ENCODE measurements around the gene SLC24A4. TPM values are rescaled to one million over a fixed set of nuclear protein-coding genes. Genes with fewer than 3 reads are reported as not detected.
A peak's percentile ranks its signal among the peaks of the same experiment; 100 is the strongest.
"Not testable (repeated sequence)": the region's sequence is repeated elsewhere in the genome, so short reads cannot be mapped to it uniquely, and the experiment has no call there.

The SLC24A4 gene
- total RNA-seq, 1 donor from 2014 or later: 0.52 TPM

DNA sequence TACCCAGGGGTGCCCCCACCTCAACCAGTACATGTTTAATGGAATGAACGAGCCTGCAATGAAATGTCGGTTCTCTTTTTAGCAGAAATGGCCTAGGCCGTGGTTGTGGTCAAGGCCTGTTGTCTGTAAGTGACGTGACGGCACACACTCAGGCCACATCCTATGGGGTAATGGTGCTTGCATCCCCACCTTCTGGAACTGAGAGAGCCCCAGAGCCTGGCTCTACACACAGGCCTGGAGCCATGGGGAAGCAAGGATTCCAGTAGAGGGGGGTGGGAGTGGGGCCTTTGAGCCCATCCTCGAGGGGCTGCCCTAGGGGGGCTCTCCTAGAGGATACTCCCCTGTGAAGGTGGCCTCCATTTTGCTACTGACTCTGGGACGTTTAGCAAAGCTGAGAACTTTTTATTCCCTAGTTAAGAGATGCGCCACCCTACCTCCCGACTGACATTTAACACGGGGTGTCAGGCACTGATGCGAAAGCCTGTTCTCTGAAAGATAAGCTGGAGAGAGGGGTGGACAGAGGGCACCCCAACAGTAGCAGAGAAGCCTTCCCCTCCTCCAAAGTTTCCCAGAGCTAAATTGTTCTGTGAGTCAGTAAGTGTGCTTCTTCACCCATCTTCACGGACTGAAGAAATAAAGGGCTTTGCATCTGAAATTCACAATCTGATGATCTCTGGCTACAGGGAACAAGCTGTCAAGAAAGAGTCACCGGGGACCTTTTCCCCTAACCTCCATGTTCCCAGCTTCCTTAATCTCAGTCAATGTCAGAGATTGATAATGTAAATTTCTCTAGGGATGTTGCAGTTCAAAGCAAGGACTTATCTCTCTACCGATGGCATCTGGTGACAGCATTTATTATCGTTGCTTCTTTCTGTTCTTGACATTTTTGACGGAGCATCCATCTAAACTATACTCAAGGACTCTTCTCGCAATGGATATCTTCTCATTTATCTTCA is 197.4 kb downstream of the SLC24A4 start:
- no peak for DNase-seq
- intact Hi-C loops (cut with micrococcal nuclease): no loop called here
- peak; percentile 14 for ATAC-seq

DNA sequence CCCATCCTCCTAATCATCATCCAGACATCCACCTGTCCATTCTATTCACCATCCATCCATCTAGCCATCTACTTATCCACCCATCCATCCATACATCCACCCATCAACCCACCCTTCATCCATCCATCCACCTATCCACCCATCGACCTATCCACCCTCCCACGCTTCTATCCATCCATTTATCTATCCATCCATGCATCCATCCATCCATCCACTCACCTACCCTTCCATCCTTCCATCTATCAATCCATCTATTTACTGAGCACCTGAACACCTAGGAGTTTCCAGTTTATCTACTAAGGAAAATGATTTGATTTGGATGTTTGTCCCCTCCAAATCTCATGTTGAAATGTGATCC is 198.1 kb downstream of the SLC24A4 start:
- DNase-seq (no peak), ATAC-seq (no peak)
- intact Hi-C loops (cut with micrococcal nuclease): no loop called here

DNA sequence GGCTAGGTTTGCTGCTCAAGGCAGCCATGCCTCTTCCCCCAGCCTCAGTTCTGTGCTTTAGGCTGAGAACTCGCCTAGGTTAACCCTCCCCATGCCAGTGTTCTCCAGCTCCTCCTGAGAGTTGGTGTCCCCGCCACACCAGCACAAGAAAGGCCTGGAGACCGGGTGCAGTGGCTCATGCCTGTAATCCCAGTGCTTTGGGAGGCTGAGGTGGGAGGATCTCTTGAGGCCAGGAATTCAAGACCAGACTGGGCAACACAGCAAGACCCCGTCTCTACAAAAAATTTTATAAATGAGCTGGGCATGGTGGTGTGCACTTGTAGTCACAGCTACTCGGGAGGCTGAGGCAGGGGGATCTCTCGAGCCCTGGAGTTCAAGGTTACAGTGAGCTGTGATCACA is 200.8 kb downstream of the SLC24A4 start:
- ATAC-seq (no peak), DNase-seq (no peak)
- intact Hi-C loops (cut with micrococcal nuclease): no loop called here

DNA sequence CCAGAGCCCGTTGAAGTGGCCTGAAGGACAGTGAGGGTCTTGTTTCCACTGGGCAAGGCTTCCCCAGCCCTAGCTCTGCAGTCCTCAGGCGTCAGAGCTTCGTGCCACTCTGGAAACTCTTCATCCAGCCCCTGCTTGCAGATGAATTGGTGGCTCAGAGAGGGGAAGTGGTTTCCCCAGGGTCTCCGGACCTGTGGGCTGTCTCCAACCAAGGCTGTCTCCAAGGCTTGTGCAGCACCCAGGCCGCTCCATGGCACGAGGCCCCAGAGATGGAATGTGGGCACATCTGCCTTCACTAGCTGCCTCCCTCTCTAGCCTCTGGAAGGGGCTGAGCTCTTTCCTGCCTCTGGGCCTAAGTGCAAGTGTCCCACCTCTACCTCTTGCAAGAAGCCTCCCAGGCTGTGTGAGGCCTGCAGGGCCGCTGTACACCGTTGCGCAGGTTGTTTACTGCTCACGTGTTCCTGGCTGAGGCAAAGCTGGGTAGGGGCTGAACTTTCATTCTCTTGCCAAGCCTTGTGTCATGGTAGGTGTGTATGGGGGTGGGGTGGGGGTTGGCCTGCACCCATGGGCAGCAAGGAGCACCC is 201.7 kb downstream of the SLC24A4 start:
- ATAC-seq (no peak), DNase-seq (no peak)
- intact Hi-C loops (cut with micrococcal nuclease): no loop called here

DNA sequence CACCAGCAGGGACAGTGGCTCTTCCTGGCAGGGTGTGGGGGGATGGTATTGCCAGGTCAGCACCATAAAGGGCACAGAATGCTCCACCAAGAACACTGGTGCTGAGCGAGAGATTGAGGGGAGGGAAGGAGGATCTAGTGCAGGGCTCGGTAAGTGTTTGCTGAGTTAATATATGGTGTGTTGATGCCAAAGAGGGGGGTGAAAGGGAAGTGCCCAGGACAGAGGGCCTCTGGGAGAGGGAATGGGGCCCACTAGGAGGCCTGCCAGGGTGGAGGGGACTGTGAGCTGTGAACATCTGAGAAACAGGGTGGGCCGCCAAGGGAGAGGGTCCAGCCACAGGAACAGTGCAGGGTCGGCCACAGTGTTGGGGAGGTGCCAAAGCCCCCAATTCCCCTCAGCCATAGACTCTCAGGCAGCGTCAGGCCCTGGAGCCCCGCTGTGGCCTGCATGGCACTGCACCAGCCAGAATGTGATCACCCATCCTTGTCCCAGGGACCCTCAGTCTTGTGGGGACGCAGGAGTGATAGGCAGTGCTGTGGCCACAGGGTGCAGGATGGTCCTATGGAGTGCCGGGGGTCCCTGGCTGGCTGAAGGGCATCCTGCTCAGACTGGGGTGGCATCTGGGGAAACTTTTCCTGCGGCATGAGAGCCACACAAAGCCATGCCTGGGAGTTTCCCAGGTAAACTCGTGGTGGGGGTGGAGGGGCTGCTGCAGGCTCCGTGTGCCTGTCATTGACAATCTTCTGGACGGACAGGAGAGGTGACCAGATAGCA is 202.5 kb downstream of the SLC24A4 start:
- peak; percentile 31 for ATAC-seq
- intact Hi-C loops (cut with micrococcal nuclease): no loop called here
- no peak for DNase-seq

DNA sequence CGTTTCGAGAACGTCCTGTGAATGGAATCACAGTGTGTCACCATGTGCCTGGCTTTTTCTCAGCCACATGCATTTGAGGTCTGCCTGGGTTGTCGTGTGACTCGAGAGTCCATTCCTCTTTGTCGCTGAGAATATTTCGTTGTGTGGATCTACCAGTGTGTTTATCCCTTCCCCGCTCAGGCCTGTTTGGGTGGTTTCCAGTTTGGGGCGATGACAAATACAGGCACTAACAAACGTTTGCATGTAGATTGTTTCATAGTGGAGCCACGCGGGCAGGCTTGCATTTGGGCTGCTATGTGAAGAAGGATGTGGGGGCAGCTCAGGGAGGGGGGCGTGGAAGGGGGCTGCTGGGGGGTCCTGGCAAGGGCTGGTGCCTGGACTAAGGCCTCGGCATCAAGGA is 204.8 kb downstream of the SLC24A4 start:
- ATAC-seq (no peak), DNase-seq (no peak)
- intact Hi-C loops (cut with micrococcal nuclease): no loop called here

DNA sequence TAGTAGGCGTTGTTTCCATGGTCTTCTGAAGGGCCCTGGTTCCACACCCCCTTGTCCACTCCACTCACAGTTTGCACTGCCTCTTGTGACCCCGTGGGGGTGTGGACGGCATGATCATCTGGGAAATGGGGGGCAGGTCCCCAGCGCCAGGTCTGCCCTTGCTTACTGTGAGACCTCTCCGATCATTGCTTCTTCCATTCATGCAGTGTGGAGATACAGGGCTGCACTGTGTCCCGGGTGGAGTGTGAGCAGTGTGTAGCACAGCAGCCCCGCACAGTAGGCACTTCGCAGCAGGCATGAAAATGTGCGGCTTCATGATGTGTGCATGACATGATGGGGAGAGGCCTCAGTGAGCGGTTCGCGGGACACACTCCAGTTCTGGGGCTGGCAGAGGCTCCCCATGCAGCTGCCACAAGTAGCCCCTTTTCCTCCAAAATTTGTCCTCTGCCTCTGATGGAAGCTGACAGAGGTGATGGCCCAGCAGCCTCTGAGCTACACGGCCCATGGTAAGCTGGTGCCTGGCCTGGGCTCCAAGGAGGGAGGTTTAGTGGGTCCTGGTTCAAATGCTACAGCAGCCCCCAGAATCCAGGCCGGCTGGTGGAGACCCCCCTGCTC is 205.6 kb downstream of the SLC24A4 start:
- ATAC-seq: no peak
- intact Hi-C loops (cut with micrococcal nuclease): no loop called here
- DNase-seq: no peak

DNA sequence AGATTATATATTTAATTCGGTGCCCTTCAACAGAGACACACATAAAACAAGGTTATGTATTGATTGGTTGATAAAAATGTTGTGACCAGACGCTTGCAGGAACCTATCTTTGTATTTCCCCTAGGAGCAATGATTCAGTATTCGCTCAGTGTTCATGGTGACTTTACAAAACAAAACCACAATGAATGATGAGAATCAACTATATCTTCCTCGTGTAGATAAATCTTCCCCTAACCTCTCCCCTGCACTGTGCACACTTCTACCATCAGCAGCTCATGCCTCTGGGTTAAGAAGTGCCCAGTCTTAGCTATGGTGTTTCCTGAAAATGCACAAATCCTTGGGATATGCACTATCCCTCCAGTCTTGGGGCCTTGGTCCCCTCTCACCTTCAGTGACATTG is 206.9 kb downstream of the SLC24A4 start:
- DNase-seq (no peak), ATAC-seq (no peak)
- intact Hi-C loops (cut with micrococcal nuclease): no loop called here

DNA sequence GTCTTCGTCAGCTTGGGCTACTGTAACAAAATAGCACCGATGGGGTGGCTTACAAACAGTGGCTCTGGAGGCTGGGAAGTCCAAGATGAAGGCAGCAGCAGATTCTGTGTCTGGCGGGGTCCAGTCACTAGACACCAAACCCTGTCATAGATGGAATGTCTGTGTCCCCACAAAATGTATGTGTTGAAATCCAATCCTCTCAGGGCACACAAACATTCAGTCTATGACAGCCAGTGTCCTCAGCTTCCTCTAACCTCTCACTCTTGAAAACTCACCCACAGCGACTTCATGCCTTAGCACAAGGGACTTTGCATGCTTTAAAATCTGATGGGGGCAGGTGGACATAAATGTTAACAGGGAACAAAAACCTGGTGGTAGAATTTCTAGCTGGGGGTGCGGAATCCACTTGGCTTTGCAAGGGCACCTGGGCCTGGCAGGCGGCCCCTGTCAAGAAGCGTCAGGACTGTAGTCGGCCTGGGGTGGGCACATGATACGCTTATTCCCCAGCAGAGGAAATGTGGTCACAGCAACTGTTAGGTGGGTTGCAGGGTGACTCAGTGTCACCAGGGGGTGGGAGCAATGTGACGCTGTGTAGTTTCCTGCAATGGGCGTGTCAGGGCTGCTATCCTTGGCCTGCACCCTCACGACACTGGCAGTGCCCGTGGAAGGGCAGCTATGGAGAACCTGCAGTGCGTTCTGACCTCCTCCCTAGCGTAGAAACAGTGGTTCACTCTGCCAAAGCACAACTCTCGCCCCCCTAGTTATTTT is 208.3 kb downstream of the SLC24A4 start:
- intact Hi-C loops (cut with micrococcal nuclease): no loop called here
- DNase-seq: no peak
- peak; percentile 17 for ATAC-seq

DNA sequence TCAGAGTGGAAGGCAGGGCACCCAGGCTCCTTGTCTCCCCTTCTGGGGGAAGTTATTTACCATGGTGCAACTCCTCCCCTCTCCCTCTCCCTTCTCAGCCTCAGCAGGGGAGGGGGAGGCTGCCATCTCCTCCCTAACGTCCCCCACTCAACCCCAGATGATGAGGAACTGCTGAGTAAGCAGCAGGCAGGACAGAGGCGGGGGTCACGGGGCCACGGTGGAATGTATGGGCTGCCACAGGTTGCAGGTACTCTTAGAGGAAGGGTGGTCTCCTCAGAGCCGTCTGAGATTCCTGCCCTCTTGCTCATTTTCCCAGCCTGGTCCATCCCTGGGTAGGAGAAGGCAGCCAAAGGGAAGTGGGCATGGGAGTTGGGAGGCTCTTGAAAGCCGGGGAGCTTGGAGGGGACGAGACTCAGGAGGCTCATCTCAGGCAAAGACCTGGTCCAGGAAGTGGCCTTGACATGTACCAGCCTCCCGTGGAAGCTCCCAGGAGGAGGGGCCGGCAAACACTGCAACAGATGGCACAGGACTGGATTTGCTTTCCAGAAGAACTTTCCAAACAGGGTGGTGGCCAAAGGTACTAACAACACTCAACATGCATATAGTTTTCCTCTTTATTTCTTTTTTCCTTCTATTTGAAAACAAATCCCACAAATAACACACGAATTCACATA is 209.7 kb downstream of the SLC24A4 start:
- ATAC-seq (no peak), DNase-seq (no peak)
- intact Hi-C loops (cut with micrococcal nuclease): no loop called here

DNA sequence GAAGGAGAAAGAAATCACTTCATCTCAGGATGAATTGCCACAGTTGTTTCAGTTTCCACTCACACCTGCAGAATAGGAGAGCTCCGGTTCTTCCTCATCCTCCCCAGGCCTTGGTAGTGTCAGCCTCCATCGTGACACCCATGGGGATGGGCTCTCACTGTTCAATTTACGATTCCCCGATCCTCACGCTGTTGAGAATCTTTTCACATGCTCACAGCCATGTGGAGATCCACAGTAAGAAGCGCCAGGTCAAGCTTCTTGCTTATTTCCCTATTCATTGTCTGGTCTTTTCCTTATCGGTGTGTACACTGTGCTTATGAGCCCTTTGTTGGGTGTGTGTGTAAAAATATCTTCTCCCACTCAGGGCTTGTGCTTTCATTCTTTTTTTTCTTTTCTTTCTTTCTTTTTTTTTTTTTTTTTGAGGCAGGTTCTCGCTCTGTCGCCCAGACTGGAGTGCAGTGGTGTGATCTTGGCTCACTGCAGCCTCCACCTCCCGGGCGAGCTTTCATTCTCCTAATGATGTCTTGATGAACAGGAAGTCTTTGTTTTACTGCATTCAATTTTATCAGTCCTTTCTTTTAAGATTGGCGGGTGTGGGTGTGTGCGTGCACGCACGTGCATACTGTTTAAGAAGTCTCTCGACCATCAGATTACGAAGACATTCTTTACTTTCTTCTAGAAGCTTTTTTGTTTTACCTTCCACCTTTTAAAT is 212.1 kb downstream of the SLC24A4 start:
- intact Hi-C loops (cut with micrococcal nuclease): no loop called here
- DNase-seq (no peak), ATAC-seq (no peak)

DNA sequence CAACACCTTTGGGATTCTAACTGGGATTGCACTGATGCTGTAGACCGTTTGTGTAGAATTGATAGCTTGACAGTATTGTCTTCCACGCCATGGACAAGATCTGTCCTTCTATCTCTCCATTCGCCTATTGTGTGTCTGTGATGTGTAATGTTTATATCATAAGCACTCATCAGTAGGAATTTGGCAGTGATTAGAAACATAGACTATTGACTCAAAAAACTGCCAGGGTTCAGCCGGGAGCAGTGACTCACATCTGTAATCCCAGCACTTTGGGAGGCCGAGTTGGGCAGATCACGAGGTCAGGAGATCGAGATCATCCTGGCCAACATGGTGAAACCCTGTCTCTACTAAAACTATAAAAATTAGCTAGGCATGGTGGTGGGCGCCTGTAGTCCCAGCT is 213.3 kb downstream of the SLC24A4 start:
- intact Hi-C loops (cut with micrococcal nuclease); ATAC-seq; DNase-seq: not testable (repeated sequence)

DNA sequence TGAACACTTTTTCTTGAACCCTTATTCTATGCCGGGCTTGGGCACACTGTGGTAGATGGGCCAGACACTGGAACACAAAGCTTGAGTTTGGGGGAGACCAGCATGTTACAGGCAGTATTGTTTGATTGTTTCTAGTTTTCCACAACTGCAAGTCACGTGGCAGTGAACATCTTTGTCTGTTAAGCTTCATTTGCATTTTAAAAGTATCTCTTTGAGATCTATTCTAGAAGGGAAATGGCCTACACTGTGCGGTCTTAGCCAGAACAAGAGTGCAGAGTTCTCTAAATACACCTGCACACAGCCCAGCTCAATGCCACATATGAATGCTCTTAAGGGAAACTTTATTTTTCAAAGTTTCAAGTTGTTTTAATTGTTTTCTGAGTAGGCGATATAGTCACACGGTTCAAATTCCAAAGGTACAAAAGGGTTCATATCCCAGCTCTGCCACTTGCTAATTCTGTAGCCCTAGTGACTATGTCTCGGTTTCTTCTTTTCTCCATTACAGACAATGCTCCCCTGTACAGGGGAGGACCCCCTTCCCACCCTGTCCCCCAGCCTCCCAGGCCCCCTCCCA is 215.5 kb downstream of the SLC24A4 start:
- intact Hi-C loops (cut with micrococcal nuclease): no loop called here
- DNase-seq (no peak), ATAC-seq (no peak)

DNA sequence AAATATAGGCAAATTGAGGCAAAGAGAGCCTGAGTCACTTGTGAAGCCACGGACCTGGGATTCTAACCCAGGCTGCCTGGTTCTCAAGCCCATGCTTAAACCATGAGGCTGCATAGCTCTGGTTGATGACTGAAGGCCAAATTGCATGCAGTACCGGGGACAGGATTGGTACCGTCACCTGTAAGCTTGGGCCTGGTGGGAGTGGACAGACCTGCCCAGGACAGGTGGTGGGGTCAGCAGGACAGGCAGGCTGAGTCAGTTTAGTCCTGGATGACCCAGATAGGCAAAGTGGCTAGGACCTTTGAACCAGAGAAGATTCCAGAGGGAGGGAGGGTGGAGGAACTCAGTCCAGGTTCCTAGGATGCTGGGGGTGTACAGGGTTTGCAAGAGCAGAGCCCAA is 216.5 kb downstream of the SLC24A4 start:
- intact Hi-C loops (cut with micrococcal nuclease): no loop called here
- ATAC-seq (no peak), DNase-seq (no peak)

DNA sequence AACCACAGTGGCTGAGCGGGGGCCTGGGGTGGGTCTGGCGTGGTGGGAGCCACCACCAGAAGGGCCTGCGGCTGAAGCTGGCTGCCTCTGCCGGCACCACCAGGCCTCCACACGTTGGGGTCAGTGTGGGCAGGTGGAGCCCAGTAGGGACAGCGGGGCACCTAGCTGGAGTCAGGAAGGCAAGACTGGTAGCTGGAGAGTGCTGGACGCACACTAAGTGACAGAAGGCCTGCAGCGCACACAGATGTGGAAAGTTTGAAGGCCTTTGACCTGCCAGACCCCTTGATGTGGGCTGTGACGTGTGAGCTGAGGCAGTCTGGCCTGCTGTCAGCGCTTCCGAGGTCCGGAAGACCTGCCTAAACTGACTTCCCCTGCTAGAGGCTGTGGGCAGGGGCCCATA is 216.9 kb downstream of the SLC24A4 start:
- peak; percentile 51 for DNase-seq

DNA sequence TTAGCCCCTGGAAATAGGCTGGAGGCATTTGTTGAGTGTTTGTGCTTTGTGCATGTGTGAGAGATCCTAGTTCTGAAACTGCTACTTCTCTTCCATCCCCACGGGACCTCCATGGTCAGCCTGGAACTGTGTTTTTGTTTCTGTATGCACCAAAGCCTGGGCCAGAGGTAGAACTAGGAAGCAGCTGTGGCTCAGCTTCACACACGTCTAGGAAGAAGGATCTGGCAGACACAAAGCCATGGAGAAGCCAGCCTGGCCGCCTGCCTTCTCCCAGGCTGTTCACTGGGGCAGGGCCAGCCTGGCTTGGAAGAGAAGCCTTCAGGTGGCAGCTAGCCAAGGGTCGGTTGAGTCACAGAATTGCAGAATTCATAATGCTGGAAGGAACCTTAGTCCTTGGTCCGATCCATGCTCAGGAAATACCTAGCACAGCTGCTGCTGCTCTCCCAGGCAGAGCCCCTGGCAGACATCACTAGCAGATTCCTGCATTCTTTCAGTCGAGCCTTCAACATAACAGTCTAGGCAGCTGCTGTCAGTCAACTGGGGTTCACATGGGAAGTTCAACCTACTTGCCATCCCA is 217.6 kb downstream of the SLC24A4 start:
- intact Hi-C loops (cut with micrococcal nuclease): no loop called here
- DNase-seq: peak; percentile 93
- peak; percentile 94 for ATAC-seq

More for the DNA sequence above, 216.9 kb downstream of the SLC24A4 start:
- peak; percentile 51 for ATAC-seq
- intact Hi-C loops (cut with micrococcal nuclease): no loop called here

All from left ventricle myocardium superior (tissue), 1 donor.